DND-41 (cell line): ENCODE results near the gene EBLN2.

Experiments used
- CTCF ChIP-seq: IDR thresholded peaks from 2 replicates; pipeline ENCODE4 v1.5.1; 2012; ENCODE audit warnings: borderline replicate concordance, low read length, moderate library complexity, mild to moderate bottlenecking; ENCODE audit not compliant: poor library complexity, severe bottlenecking; ENCODE audit errors: extremely low read depth
- EZH2 ChIP-seq: IDR thresholded peaks from 3 replicates; pipeline ENCODE4 v1.6.1; 2012; ENCODE audit warnings: borderline replicate concordance, low read depth, mild to moderate bottlenecking, moderate library complexity, low read length, inconsistent platforms; ENCODE audit not compliant: severe bottlenecking

GRCh38 chr3:73107215-73107614 lies 45.8 kb downstream of the EBLN2 start:
- TF ChIP-seq CTCF (no peak), EZH2 (no peak)
